Measurements from ENCODE around the gene GHRL. TPM values are rescaled to one million over a fixed set of nuclear protein-coding genes. Genes with fewer than 3 reads are reported as not detected.
A peak's percentile ranks its signal among the peaks of the same experiment; 100 is the strongest.

GHRL gene
- total RNA-seq, 1 donor from 2014 or later = not detected

DNA sequence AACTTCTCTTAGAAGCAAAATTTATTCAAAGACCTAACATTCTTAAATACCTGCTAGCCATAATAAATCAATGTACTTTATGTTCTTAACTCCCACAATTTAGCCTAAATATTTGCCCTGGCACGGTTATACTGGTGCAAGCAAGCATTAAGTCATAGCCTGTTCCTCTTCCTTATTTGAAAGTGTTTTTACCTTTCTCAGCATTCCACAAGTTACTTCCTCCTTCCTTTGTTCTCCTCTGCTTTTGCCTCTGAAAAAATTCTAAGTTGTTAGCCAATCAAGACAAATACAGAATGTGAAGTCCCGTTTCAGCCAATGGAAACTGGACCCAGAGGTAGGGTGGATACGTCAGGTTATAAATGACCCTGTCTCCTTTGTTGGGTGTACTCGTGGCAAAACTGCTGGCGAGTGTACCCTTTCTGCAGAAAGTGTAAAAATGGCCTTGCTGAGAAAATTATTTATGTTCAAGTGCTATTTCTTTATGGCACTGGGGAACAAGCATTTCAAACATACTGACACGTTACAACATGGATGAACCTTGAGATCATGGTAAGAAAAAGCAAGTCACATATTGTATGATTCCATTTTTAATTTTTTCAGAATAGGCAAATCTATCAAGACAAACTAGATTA is 47.5 kb downstream of the GHRL start:
- DNase-seq (ENCODE audit: low spot score) = no peak
- H3K27me3 Mint-ChIP-seq (ENCODE audit: low read depth) = no peaks in the 10 kb centered on the region
- peaks cover 16% of the 10 kb centered on the region for H3K4me1 Mint-ChIP-seq (ENCODE audit: low read depth)
- H3K9me3 Mint-ChIP-seq (ENCODE audit: low read depth) = peaks cover 12% of the 10 kb centered on the region
- peaks cover 10% of the 10 kb centered on the region for H3K36me3 Mint-ChIP-seq (ENCODE audit: low read depth)
- H3K27ac Mint-ChIP-seq (ENCODE audit: unreplicated experiment) = no peak overlapping the region
- no peak overlapping the region for H3K4me3 Mint-ChIP-seq (ENCODE audit: unreplicated experiment)
- TF ChIP-seq, protein P1, sequence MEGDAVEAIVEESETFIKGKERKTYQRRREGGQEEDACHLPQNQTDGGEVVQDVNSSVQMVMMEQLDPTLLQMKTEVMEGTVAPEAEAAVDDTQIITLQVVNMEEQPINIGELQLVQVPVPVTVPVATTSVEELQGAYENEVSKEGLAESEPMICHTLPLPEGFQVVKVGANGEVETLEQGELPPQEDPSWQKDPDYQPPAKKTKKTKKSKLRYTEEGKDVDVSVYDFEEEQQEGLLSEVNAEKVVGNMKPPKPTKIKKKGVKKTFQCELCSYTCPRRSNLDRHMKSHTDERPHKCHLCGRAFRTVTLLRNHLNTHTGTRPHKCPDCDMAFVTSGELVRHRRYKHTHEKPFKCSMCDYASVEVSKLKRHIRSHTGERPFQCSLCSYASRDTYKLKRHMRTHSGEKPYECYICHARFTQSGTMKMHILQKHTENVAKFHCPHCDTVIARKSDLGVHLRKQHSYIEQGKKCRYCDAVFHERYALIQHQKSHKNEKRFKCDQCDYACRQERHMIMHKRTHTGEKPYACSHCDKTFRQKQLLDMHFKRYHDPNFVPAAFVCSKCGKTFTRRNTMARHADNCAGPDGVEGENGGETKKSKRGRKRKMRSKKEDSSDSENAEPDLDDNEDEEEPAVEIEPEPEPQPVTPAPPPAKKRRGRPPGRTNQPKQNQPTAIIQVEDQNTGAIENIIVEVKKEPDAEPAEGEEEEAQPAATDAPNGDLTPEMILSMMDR (IDR thresholded peaks at IDR 0.05) = no peak

DNA sequence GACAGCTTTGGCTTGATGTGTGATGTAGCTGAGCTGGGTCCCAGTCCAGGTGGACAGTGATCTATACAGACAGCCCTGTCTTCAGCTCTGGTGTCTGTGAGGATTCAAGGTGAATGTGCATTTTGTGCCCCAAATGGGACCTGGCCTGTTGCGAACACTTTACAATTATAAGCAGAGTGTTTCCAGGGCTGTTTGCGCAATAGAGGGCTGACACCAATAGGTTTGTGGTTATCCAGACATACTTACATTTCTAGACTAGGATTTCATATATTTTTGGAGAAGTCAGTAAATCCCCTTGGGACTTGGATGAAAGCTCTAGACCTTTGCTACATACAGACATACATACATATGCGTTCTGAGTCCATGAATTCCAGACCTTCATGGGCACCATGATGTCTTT is 48.7 kb downstream of the GHRL start:
- DNase-seq (ENCODE audit: low spot score) = peak; percentile 14
- Mint-ChIP-seq H3K27me3 (ENCODE audit: low read depth) (no peaks in the 10 kb centered on the region), H3K9me3 (ENCODE audit: low read depth) (peaks cover 12% of the 10 kb centered on the region), H3K4me1 (ENCODE audit: low read depth) (peaks cover 6% of the 10 kb centered on the region), H3K27ac (ENCODE audit: unreplicated experiment) (no peak overlapping the region), H3K36me3 (ENCODE audit: low read depth) (peaks cover 10% of the 10 kb centered on the region), H3K4me3 (ENCODE audit: unreplicated experiment) (no peak overlapping the region)
- TF ChIP-seq, protein P1 (IDR thresholded peaks at IDR 0.05) = no peak

DNA sequence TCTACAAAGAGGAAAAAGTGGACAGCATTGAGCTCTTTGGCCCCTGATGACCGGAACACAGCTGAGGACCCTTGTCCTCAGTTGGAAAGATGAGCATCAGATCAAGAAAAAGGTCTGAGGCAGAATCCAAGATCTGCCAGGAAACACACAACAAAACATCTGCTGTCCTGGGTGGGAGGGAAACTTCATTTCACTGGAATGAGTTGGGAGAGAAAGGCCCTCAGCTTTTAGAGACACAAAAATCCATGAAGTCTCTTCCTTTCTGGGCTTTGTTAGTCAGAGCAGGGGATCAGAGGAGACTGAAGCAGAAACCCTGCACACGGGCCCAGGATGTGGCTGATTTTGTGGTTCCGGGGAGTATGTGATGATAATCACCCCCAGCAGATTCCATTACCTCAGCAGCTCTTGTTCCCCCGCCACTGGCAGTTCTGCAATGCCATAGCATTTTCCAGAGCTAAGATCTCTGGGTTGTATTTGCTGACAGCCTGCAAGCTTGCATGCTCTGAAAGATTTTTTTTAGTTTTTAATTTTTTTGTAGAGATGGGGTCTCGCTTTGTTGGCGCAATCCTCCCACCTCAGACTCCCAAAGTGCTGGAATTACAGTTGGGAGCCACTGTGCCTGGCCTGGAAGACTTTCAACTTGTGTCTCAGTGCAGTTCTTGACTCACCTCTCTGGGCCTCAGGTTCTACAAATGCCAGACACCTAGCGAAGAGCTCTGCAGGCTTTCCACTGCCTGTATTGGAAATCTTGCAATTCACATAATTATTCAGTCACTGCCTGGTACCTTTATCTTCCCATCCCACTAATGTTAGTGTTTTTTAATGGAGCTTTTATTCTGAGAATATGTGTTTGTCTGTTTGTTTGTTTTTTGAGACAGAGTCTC is 50.3 kb downstream of the GHRL start:
- Mint-ChIP-seq H3K4me3 (ENCODE audit: unreplicated experiment) (no peak overlapping the region), H3K4me1 (ENCODE audit: low read depth) (no peaks in the 10 kb centered on the region), H3K36me3 (ENCODE audit: low read depth) (peaks cover 10% of the 10 kb centered on the region), H3K27ac (ENCODE audit: unreplicated experiment) (no peak overlapping the region), H3K9me3 (ENCODE audit: low read depth) (peaks cover 12% of the 10 kb centered on the region), H3K27me3 (ENCODE audit: low read depth) (no peaks in the 10 kb centered on the region)
- TF ChIP-seq, protein P1 (IDR thresholded peaks at IDR 0.05) = no peak
- peak; percentile 18 for DNase-seq (ENCODE audit: low spot score)

DNA sequence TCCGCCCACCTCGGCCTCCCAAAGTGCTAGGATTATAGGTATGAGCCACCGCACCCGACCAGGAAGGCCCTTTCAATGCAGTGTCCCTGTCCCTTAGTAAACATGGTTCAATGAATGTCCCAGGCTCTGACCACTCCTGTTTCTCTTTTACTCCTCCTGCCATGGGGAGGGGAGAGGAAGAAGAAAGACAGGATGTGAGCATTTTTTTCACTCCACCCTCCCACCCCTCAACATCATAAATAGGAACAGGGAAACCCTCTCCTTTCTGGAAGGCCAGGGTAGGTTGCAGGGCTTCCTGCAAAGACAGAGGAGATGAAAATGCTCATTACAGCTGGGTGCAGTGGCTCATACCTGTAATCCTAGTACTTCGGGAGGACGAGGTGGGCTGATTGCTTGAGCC is 51.9 kb downstream of the GHRL start:
- Mint-ChIP-seq H3K27me3 (ENCODE audit: low read depth) (no peaks in the 10 kb centered on the region), H3K27ac (ENCODE audit: unreplicated experiment) (no peak overlapping the region), H3K4me1 (ENCODE audit: low read depth) (no peaks in the 10 kb centered on the region), H3K9me3 (ENCODE audit: low read depth) (peaks cover 9% of the 10 kb centered on the region), H3K36me3 (ENCODE audit: low read depth) (peaks cover 11% of the 10 kb centered on the region), H3K4me3 (ENCODE audit: unreplicated experiment) (no peak overlapping the region)
- TF ChIP-seq, protein P1 (IDR thresholded peaks at IDR 0.05) = no peak
- peak; percentile 24 for DNase-seq (ENCODE audit: low spot score)

DNA sequence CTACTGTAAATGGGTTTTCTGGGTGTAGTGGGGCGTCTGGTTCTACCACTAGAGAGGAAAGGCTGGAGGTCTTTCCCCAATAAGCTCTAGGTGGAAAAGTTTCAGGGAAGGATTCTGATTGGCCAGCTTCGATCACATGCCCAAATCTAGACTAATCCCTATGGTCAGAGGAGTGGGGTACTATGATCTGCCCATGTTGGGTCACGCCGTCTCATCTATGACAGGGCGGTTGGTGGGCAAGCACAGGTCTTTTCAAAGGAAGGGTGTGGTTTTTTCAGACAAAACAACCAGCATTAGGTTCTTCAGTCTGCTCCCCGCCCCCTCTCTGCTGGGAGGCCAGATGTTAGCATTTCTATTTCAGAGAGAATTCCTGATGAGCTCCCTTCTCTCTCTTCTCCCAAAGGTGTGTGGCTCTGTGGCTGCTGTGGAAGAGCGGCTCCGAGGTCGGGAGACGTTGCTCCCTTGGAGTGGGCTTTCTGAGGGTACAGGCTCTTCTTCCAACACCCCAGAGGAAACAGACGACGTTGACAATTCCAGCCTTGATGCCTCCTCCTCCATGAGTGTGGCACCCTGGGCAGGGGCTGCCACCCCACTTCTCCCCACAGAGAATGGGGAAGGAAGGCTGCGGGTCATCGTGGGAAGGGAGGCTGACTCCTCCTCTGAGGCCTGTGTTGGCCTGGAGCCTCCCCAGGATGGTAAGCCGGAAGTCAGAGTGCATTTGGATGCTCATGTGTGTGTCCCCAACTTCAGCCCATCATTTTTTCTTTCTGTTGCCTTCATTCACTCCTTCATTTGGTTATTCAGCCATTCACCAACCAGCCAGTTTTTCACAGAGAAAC is 54.2 kb downstream of the GHRL start:
- Mint-ChIP-seq H3K9me3 (ENCODE audit: low read depth) (no peaks in the 10 kb centered on the region), H3K27me3 (ENCODE audit: low read depth) (no peaks in the 10 kb centered on the region), H3K27ac (ENCODE audit: unreplicated experiment) (no peak overlapping the region), H3K4me3 (ENCODE audit: unreplicated experiment) (no peak overlapping the region), H3K36me3 (ENCODE audit: low read depth) (peaks cover 5% of the 10 kb centered on the region), H3K4me1 (ENCODE audit: low read depth) (no peaks in the 10 kb centered on the region)
- peak; percentile 57 for DNase-seq (ENCODE audit: low spot score)
- TF ChIP-seq, protein P1 (IDR thresholded peaks at IDR 0.05) = no peak

All from chondrocyte (in vitro differentiated cells).